Endothelial cell of umbilical vein (primary cell): Measurements from ENCODE around the gene C3orf22. TPM values are rescaled to one million over a fixed set of nuclear protein-coding genes. Genes with fewer than 3 reads are reported as not detected.

Experiments used
- BruUV-seq: library from RNA; stranded (reverse); fragments of 400-500 nt; replicated peaks from 2 replicates; lab custom pipeline; 2021; lab: Mats Ljungman, UMichigan
- CTCF ChIA-PET: fragments of 300-600, 350-600 bp; sonication (Branson Sonifier 250); formaldehyde crosslinking; loops from one replicate; lab custom pipeline; 2021; ENCODE audit warnings: antibody characterized with exemption, inconsistent platforms; lab: Charles Lee
- POLR2A ChIA-PET: fragments of 300-600, 350-600 bp; sonication (Branson Sonifier 250); formaldehyde crosslinking; loops from one replicate; lab custom pipeline; 2021; ENCODE audit warnings: antibody characterized with exemption, inconsistent platforms; lab: Charles Lee
- DNase-seq: peaks from one replicate; pipeline ENCODE4 v3.0.0-alpha.2; 2011; ENCODE audit warnings: low read depth, low spot score
- FAIRE-seq: peaks from 2 replicates; lab custom pipeline; 2011; peaks lifted over from hg19 to GRCh38; lab: Jason Lieb, UNC
- H2AFZ ChIP-seq: 2 replicates; pipeline ENCODE4 v1.6.0; 2012; ENCODE audit warnings: low read depth, low read length, control low read depth, inconsistent platforms
- H3K27ac ChIP-seq: 2 replicates; pipeline ENCODE4 v1.5.1; 2011; ENCODE audit warnings: low read depth, mild to moderate bottlenecking, control low read depth, low read length, moderate library complexity; ENCODE audit not compliant: insufficient read depth
- H3K27me3 ChIP-seq, 2 experiments: 2 replicates each; pipeline versions ENCODE4 v1.6.0 to v1.6.1; 2011; ENCODE audit warnings: low read length in 2 of 2, mixed read lengths in 1 of 2; ENCODE audit not compliant: control insufficient read depth in 2 of 2, insufficient read depth in 2 of 2
- H3K36me3 ChIP-seq, 2 experiments: 2 replicates in 1 of 2; 3 replicates in 1 of 2; pipeline ENCODE4 v1.5.1; 2011; ENCODE audit warnings: low read length in 2 of 2, mild to moderate bottlenecking in 1 of 2, moderate library complexity in 1 of 2; ENCODE audit not compliant: control insufficient read depth in 2 of 2, insufficient read depth in 2 of 2; ENCODE audit errors: extremely low read depth in 1 of 2
- H3K4me1 ChIP-seq: 3 replicates; pipeline ENCODE4 v1.5.1; 2011; ENCODE audit warnings: mild to moderate bottlenecking, low read length; ENCODE audit not compliant: control insufficient read depth, insufficient read depth; ENCODE audit errors: extremely low read depth
- H3K4me2 ChIP-seq: 2 replicates; pipeline ENCODE4 v1.6.1; 2011; ENCODE audit warnings: low read length, control low read depth, mixed read lengths; ENCODE audit not compliant: insufficient read depth
- H3K4me3 ChIP-seq, 3 experiments: fragments of 200-600 bp in 1 of 3; sonication (generic), shearing (Covaris generic) in 1 of 3; replicated peaks in 1 of 3; 2 replicates each; pipeline ENCODE4 v1.5.1; 2011 to 2016; ENCODE audit warnings: control low read depth in 3 of 3, low read length in 3 of 3, mild to moderate bottlenecking in 2 of 3, inconsistent platforms in 1 of 3, low read depth in 1 of 3, moderate library complexity in 1 of 3; ENCODE audit not compliant: insufficient read depth in 1 of 3
- H3K79me2 ChIP-seq: 2 replicates; pipeline ENCODE4 v1.6.0; 2012; ENCODE audit warnings: low read length, inconsistent platforms; ENCODE audit not compliant: control insufficient read depth, insufficient read depth
- H3K9ac ChIP-seq: replicated peaks from 2 replicates; pipeline ENCODE3; 2011; ENCODE audit warnings: low read length, control low read depth; ENCODE audit not compliant: insufficient read depth; ENCODE audit errors: extremely low read depth
- H3K9me1 ChIP-seq: replicated peaks from 3 replicates; pipeline ENCODE4 v1.6.0; 2011; ENCODE audit warnings: mild to moderate bottlenecking, low read length; ENCODE audit not compliant: control insufficient read depth, insufficient read depth; ENCODE audit errors: extremely low read depth
- H3K9me3 ChIP-seq: replicated peaks from 2 replicates; pipeline ENCODE4 v1.5.1; 2012; ENCODE audit warnings: low read length, inconsistent platforms; ENCODE audit not compliant: control insufficient read depth, insufficient read depth
- H4K20me1 ChIP-seq: replicated peaks from 2 replicates; pipeline ENCODE3; 2011; ENCODE audit warnings: mild to moderate bottlenecking, low read length; ENCODE audit not compliant: control insufficient read depth, insufficient read depth; ENCODE audit errors: extremely low read depth
- EZH2 ChIP-seq: IDR thresholded peaks from 2 replicates; pipeline ENCODE4 v1.6.1; 2012; ENCODE audit warnings: borderline replicate concordance, low read depth, mild to moderate bottlenecking, moderate library complexity, low read length, inconsistent platforms; ENCODE audit not compliant: severe bottlenecking
- FOS ChIP-seq: IDR thresholded peaks from 2 replicates; pipeline ENCODE4 v1.6.1; 2011; ENCODE audit warnings: mild to moderate bottlenecking, low read length, moderate library complexity, borderline replicate concordance; ENCODE audit not compliant: insufficient read depth
- GATA2 ChIP-seq: IDR thresholded peaks from 2 replicates; pipeline ENCODE4 v1.7.0; 2011; ENCODE audit warnings: low read depth, mild to moderate bottlenecking, moderate library complexity, mixed read lengths, low read length; ENCODE audit not compliant: insufficient read length, insufficient read depth
- JUN ChIP-seq: IDR thresholded peaks from 2 replicates; pipeline ENCODE4 v1.6.1; 2011; ENCODE audit warnings: borderline replicate concordance, low read depth; ENCODE audit not compliant: insufficient read length, insufficient read depth
- MYC ChIP-seq: IDR thresholded peaks from one replicate; pipeline ENCODE4 v1.6.1; 2011; ENCODE audit warnings: mild to moderate bottlenecking, low read depth, low read length
- POLR2A ChIP-seq: IDR thresholded peaks from 2 replicates; pipeline ENCODE4 v1.6.1; 2012; ENCODE audit warnings: low read depth, mild to moderate bottlenecking, control low read depth, low read length
- POLR2AphosphoS5 ChIP-seq: IDR thresholded peaks from 2 replicates; pipeline ENCODE4 v1.6.1; 2012; ENCODE audit warnings: low read depth, mild to moderate bottlenecking, control low read depth, low read length, moderate library complexity; ENCODE audit not compliant: insufficient read depth
- dilution Hi-C: fragments of 300-500 bp; cut with MboI; formaldehyde crosslinking; loops from one replicate; pipeline ENCODE4 v1.15.0; 2019; ENCODE audit warnings: low sequenced_read_pairs; ENCODE audit not compliant: extremely low pct_ligation_motif_present
- intact Hi-C: fragments of 100-400 bp; cut with micrococcal nuclease; formaldehyde crosslinking; loops from one replicate; pipeline ENCODE4 v1.10.0; 2022
- polyA plus RNA-seq, 4 experiments: library from polyadenylated mRNA; depleted of rRNA in 3 of 4; stranded (reverse) in 3 of 4; unstranded in 1 of 4; fragments of >200 nt; gene quantifications; 2 replicates each; pipeline versions ENCODE4 v1.2.1 to v1.2.3, GENCODE V29; 2011 to 2012; ENCODE audit warnings: missing spikeins in 1 of 4
- total RNA-seq: library from RNA; stranded (reverse); gene quantifications from 2 replicates; pipeline ENCODE4 v1.2.3, GENCODE V29; 2021
- TF ChIP-seq, protein P1 (sequence below): IDR thresholded peaks from 2 replicates; pipeline ENCODE4 v1.6.1; 2011; ENCODE audit not compliant: insufficient read depth, insufficient read length
- TF ChIP-seq, protein P2 (sequence below), 2 donors: IDR thresholded peaks; 1 replicate in 1 of 2; 2 replicates in 1 of 2; pipeline ENCODE4 v1.5.1; 2011; ENCODE audit warnings: low read length in 2 of 2, mild to moderate bottlenecking in 2 of 2, moderate library complexity in 2 of 2, control low read depth in 1 of 2, inconsistent platforms in 1 of 2, low read depth in 1 of 2; ENCODE audit not compliant: insufficient read depth in 1 of 2; ENCODE audit errors: extremely low read depth in 1 of 2

Gene C3orf22
- total and polyA plus RNA-seq, 2 donors (not counting 3 experiments of a cell fraction or from before 2014, with no cell fraction given): not detected

DNA sequence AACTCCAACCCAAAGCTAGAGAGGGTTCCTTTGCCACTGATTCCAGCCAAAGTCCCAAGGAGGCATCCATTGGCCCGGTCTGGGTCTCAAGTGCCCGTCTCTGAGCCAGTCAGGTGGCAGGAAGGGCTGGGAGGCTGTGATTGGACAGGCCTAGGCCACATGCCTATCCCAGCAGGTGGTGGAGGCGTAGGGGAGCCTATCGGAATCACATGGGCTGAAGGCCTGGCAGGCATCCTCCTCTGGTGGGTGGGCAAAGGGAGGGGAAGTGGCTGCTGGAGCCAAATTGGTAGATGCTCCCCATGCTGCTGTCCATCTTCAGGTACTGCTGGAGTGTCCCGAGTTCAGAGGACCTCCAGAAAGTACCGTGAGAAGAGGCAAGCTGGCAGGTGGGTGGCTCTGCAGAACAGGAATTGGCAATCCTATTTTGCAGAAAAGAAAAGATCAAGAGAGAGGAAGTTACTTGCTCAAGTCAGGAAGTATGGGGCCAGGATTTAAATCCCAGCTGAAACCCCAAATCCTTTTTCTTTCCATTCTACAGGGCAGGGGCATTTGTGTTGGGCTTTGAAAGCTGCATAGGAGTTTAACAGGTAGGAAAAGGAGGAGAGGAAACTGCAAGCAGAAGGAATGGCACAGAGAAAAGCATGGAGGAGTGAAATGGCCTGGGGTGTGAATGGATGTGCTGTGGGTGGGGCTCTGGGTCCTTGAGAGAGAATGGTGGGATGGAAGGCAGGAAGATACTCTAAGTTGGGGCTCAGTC, 31.1 kb downstream of the C3orf22 start:
- CTCF ChIA-PET: interaction anchor here (1.1 to 1.2 kb wide), 2 partner anchors 928 to 1018 kb away, joined by 3 to 5 read pairs; no protein-coding TSS in a partner anchor
- no peak for DNase-seq
- no TSS peak for BruUV-seq
- Histone ChIP-seq H3K4me3 (no peak overlapping the region), H3K27me3 (peaks cover 11 to 19% of the 10 kb centered on the region in 2 experiments), H2AFZ (no peak overlapping the region), H3K9me1 (no peaks in the 10 kb centered on the region), H3K9me3 (no peaks in the 10 kb centered on the region), H3K79me2 (no peaks in the 10 kb centered on the region), H3K27ac (no peak overlapping the region), H3K4me2 (no peak overlapping the region), H3K36me3 (no peaks in the 10 kb centered on the region), H4K20me1 (no peaks in the 10 kb centered on the region), H3K4me1 (no peaks in the 10 kb centered on the region), H3K9ac (no peak overlapping the region)
- dilution Hi-C loops: no loop called here
- POLR2A ChIA-PET: no interaction called here
- intact Hi-C loops: loop anchor here (10.0 kb wide), 1 partner anchor 477 kb away; no protein-coding TSS in a partner anchor
- no peak for FAIRE-seq
- TF ChIP-seq GATA2 (no peak), MYC (no peak), EZH2 (no peak), JUN (no peak), FOS (no peak), POLR2AphosphoS5 (no peak), POLR2A (no peak)
- TF ChIP-seq, protein P1, sequence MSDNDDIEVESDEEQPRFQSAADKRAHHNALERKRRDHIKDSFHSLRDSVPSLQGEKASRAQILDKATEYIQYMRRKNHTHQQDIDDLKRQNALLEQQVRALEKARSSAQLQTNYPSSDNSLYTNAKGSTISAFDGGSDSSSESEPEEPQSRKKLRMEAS: no peak
- TF ChIP-seq, protein P2, sequence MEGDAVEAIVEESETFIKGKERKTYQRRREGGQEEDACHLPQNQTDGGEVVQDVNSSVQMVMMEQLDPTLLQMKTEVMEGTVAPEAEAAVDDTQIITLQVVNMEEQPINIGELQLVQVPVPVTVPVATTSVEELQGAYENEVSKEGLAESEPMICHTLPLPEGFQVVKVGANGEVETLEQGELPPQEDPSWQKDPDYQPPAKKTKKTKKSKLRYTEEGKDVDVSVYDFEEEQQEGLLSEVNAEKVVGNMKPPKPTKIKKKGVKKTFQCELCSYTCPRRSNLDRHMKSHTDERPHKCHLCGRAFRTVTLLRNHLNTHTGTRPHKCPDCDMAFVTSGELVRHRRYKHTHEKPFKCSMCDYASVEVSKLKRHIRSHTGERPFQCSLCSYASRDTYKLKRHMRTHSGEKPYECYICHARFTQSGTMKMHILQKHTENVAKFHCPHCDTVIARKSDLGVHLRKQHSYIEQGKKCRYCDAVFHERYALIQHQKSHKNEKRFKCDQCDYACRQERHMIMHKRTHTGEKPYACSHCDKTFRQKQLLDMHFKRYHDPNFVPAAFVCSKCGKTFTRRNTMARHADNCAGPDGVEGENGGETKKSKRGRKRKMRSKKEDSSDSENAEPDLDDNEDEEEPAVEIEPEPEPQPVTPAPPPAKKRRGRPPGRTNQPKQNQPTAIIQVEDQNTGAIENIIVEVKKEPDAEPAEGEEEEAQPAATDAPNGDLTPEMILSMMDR (IDR thresholded peaks at IDR 0.05; ENCODE audit: extremely low read depth in 1 of 2, insufficient read depth in 1 of 2, low read depth in 1 of 2, low read length in 2 of 2): no peak
